KMS-11 (cell line): ENCODE measurements around the gene KCNK1.
A peak's percentile ranks its signal among the peaks of the same experiment; 100 is the strongest.

Source experiments
- H2AFZ ChIP-seq: fragments of 200-600 bp; sonication (generic); 2 replicates; pipeline ENCODE4 v1.6.1; 2016; ENCODE audit warnings: antibody characterized with exemption, mixed run types, low read depth
- H3K27ac ChIP-seq: fragments of 200-600 bp; sonication (generic); 2 replicates; pipeline ENCODE4 v1.6.1; 2016; ENCODE audit warnings: mild to moderate bottlenecking, mixed run types
- H3K27me3 ChIP-seq: fragments of 200-600 bp; sonication (generic); 2 replicates; pipeline ENCODE4 v1.6.1; 2017; ENCODE audit warnings: mild to moderate bottlenecking, low read depth, mixed run types, moderate library complexity; ENCODE audit not compliant: insufficient read depth
- H3K36me3 ChIP-seq: fragments of 200-600 bp; sonication (generic); 2 replicates; pipeline ENCODE4 v1.6.1; 2017; ENCODE audit warnings: mild to moderate bottlenecking, mixed run types; ENCODE audit not compliant: insufficient read depth
- H3K4me1 ChIP-seq: fragments of 200-600 bp; sonication (generic); 2 replicates; pipeline ENCODE4 v1.6.1; 2016; ENCODE audit warnings: mild to moderate bottlenecking, low read depth, mixed run types; ENCODE audit not compliant: poor library complexity, severe bottlenecking
- H3K4me2 ChIP-seq: fragments of 200-600 bp; sonication (generic); 2 replicates; pipeline ENCODE4 v1.7.0; 2016; ENCODE audit warnings: mild to moderate bottlenecking, mixed run types
- H3K4me3 ChIP-seq: fragments of 200-600 bp; sonication (generic); IDR thresholded peaks from 2 replicates; pipeline ENCODE4 v1.6.1; 2017; ENCODE audit warnings: low read depth, low read length, mixed read lengths; ENCODE audit not compliant: insufficient read depth
- H3K79me2 ChIP-seq: fragments of 200-600 bp; sonication (generic); 2 replicates; pipeline ENCODE4 v1.6.1; 2016; ENCODE audit warnings: low read depth, mixed run types; ENCODE audit not compliant: insufficient read depth
- H3K9ac ChIP-seq: fragments of 200-600 bp; sonication (generic); 2 replicates; pipeline ENCODE4 v1.6.1; 2016; ENCODE audit warnings: mild to moderate bottlenecking, mixed run types
- H4K20me1 ChIP-seq: fragments of 200-600 bp; sonication (generic); 2 replicates; pipeline ENCODE4 v1.6.1; 2016; ENCODE audit warnings: mild to moderate bottlenecking, mixed run types; ENCODE audit not compliant: insufficient read depth
- TF ChIP-seq, protein P1 (sequence below): fragments of 200-600 bp; sonication (generic); conservative IDR thresholded peaks from 2 replicates; pipeline ENCODE4 v1.6.1; 2017; ENCODE audit warnings: low read depth, mild to moderate bottlenecking, antibody characterized with exemption, low read length, moderate library complexity, mixed read lengths

KCNK1 gene

GRCh38 chr1:233638513-233638912, 24.6 kb downstream of the KCNK1 start:
- TF ChIP-seq, protein P1, sequence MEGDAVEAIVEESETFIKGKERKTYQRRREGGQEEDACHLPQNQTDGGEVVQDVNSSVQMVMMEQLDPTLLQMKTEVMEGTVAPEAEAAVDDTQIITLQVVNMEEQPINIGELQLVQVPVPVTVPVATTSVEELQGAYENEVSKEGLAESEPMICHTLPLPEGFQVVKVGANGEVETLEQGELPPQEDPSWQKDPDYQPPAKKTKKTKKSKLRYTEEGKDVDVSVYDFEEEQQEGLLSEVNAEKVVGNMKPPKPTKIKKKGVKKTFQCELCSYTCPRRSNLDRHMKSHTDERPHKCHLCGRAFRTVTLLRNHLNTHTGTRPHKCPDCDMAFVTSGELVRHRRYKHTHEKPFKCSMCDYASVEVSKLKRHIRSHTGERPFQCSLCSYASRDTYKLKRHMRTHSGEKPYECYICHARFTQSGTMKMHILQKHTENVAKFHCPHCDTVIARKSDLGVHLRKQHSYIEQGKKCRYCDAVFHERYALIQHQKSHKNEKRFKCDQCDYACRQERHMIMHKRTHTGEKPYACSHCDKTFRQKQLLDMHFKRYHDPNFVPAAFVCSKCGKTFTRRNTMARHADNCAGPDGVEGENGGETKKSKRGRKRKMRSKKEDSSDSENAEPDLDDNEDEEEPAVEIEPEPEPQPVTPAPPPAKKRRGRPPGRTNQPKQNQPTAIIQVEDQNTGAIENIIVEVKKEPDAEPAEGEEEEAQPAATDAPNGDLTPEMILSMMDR, result no peak
- no peaks in the 10 kb centered on the region for H4K20me1 ChIP-seq
- peaks cover 85% of the 10 kb centered on the region for H3K4me1 ChIP-seq
- H3K27me3 ChIP-seq, result no peaks in the 10 kb centered on the region
- no peak overlapping the region for H3K4me3 ChIP-seq
- H3K4me2 ChIP-seq, result peak overlapping the region; percentile 51; the same call in 1 of the 2 replicates
- H2AFZ ChIP-seq, result no peak overlapping the region
- H3K9ac ChIP-seq, result no peak overlapping the region
- peak overlapping the region; percentile 37; the same call in 1 of the 2 replicates for H3K27ac ChIP-seq
- H3K36me3 ChIP-seq, result no peaks in the 10 kb centered on the region
- peaks cover 55% of the 10 kb centered on the region for H3K79me2 ChIP-seq

DNA sequence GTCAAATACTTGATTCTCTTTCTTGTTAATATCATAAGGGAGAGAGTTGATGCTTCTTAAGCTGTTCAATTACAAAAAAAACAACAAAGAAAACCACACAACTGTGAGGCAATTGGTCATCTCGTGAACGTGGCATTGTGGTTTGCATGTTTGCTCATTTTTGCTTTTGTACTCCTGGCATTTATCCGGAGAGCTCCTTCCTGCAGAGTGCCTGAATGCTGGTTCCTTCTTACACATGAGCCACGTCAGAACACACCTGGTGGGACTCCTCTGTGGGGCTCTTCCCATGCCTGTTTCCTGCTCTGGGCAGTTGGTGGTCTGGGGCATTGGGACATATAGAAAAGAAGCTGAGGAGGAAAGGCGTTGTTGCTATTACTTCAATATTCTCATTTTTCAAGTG, 25.7 kb downstream of the KCNK1 start:
- no peaks in the 10 kb centered on the region for H4K20me1 ChIP-seq
- no peaks in the 10 kb centered on the region for H3K27me3 ChIP-seq
- H3K36me3 ChIP-seq, result no peaks in the 10 kb centered on the region
- TF ChIP-seq, protein P1, result no peak
- H2AFZ ChIP-seq, result no peak overlapping the region
- peak overlapping the region; percentile 37; the same call in 1 of the 2 replicates for H3K27ac ChIP-seq
- no peak overlapping the region for H3K4me3 ChIP-seq
- H3K9ac ChIP-seq, result no peak overlapping the region
- peak overlapping the region; percentile 51; the same call in 1 of the 2 replicates for H3K4me2 ChIP-seq
- peaks cover 55% of the 10 kb centered on the region for H3K79me2 ChIP-seq
- H3K4me1 ChIP-seq, result peaks cover 77% of the 10 kb centered on the region

DNA sequence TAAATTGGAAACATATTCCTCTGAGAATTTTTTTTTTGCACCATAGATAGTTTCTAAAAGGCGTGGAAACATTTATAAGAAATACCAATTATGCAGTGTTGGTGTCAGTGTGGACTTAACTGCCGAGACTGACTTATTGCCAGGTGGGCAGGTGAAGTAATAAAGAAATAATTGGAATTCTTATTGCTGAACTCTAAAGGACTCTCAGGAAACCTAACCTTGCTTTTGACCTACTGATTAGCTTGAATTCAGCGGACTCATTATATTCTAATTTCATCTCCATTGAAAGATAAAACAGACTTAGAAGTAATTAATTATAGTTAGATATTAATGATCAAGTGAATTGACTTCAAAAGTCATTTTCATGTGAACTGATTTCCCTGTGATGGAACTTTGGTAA, 26.3 kb downstream of the KCNK1 start:
- Histone ChIP-seq H3K79me2 (peaks cover 49% of the 10 kb centered on the region), H3K27ac (no peak overlapping the region), H2AFZ (no peak overlapping the region), H3K9ac (no peak overlapping the region), H3K36me3 (no peaks in the 10 kb centered on the region), H3K4me3 (no peak overlapping the region), H4K20me1 (no peaks in the 10 kb centered on the region), H3K4me1 (peaks cover 73% of the 10 kb centered on the region), H3K27me3 (no peaks in the 10 kb centered on the region), H3K4me2 (peak overlapping the region; percentile 51; the same call in 1 of the 2 replicates)
- TF ChIP-seq, protein P1, result no peak

GRCh38 chr1:233641029-233641428, 27.1 kb downstream of the KCNK1 start:
- H2AFZ ChIP-seq, result no peak overlapping the region

More at GRCh38 chr1:233641029-233641428, 27.1 kb downstream of the KCNK1 start:
- H3K79me2 ChIP-seq, result peaks cover 46% of the 10 kb centered on the region
- H4K20me1 ChIP-seq, result no peaks in the 10 kb centered on the region
- no peak overlapping the region; the same call in 1 of the 2 replicates for H3K4me2 ChIP-seq
- H3K27ac ChIP-seq, result no peak overlapping the region
- H3K4me3 ChIP-seq, result no peak overlapping the region
- no peaks in the 10 kb centered on the region for H3K27me3 ChIP-seq
- peaks cover 68% of the 10 kb centered on the region for H3K4me1 ChIP-seq
- TF ChIP-seq, protein P1, result no peak
- H3K36me3 ChIP-seq, result no peaks in the 10 kb centered on the region
- H3K9ac ChIP-seq, result no peak overlapping the region
